ENCODE results near the gene AKAP8L.
A peak's percentile ranks its signal among the peaks of the same experiment; 100 is the strongest.
"Not testable (repeated sequence)": the region's sequence is repeated elsewhere in the genome, so short reads cannot be mapped to it uniquely, and the experiment has no call there.

The AKAP8L gene

GRCh38 chr19:15378534-15379082 is 40.2 kb downstream of the AKAP8L start:
- DNase-seq, result peak; percentile 55

GRCh38 chr19:15374796-15375440 is 43.9 kb downstream of the AKAP8L start:
- DNase-seq, result no peak

- no peak for DNase-seq
These were observed 44.6 kb downstream of the AKAP8L start for GRCh38 chr19:15374105-15374651.

- DNase-seq, result no peak
These were observed 45.1 kb downstream of the AKAP8L start for GRCh38 chr19:15373644-15374043.

- DNase-seq, result no peak
These were observed 45.9 kb downstream of the AKAP8L start for GRCh38 chr19:15372891-15373301.

GRCh38 chr19:15372470-15372869 is 46.3 kb downstream of the AKAP8L start:
- DNase-seq, result no peak

GRCh38 chr19:15371786-15372380 is 46.9 kb downstream of the AKAP8L start:
- DNase-seq, result no peak

GRCh38 chr19:15371119-15371518 is 47.7 kb downstream of the AKAP8L start:
- no peak for DNase-seq

GRCh38 chr19:15369594-15369891 is 49.2 kb downstream of the AKAP8L start:
- DNase-seq, result no peak

- DNase-seq, result no peak
These were observed 49.8 kb downstream of the AKAP8L start for GRCh38 chr19:15368798-15369593.

GRCh38 chr19:15368051-15368632 is 50.6 kb downstream of the AKAP8L start:
- DNase-seq, result no peak

GRCh38 chr19:15367439-15367838 is 51.3 kb downstream of the AKAP8L start:
- DNase-seq, result no peak

GRCh38 chr19:15365264-15365663 is 53.5 kb downstream of the AKAP8L start:
- DNase-seq, result no peak

- not testable (repeated sequence) for DNase-seq
These were observed 55.0 kb downstream of the AKAP8L start for GRCh38 chr19:15363791-15364190.

- not testable (repeated sequence) for DNase-seq
These were observed 55.7 kb downstream of the AKAP8L start for GRCh38 chr19:15363048-15363447.

GRCh38 chr19:15360015-15360414 is 58.8 kb downstream of the AKAP8L start:
- not testable (repeated sequence) for DNase-seq

GRCh38 chr19:15358918-15359317 is 59.9 kb downstream of the AKAP8L start:
- no peak for DNase-seq

GRCh38 chr19:15357906-15358305 is 60.9 kb downstream of the AKAP8L start:
- DNase-seq, result no peak

- DNase-seq, result no peak
These were observed 64.1 kb downstream of the AKAP8L start for GRCh38 chr19:15354566-15355296.

GRCh38 chr19:15353908-15354307 is 64.9 kb downstream of the AKAP8L start:
- no peak for DNase-seq

GRCh38 chr19:15352535-15352934 is 66.3 kb downstream of the AKAP8L start:
- DNase-seq, result not testable (repeated sequence)

- DNase-seq, result not testable (repeated sequence)
These were observed 77.5 kb downstream of the AKAP8L start for GRCh38 chr19:15341328-15341727.
